Fibroblast of the aortic adventitia (primary cell): ENCODE measurements around the gene MYO9B. TPM values are rescaled to one million over a fixed set of nuclear protein-coding genes. Genes with fewer than 3 reads are reported as not detected.

Source experiments
- DNase-seq: peaks from one replicate; pipeline ENCODE4 v3.0.0-alpha.2; 2010; ENCODE audit warnings: low read depth
- H3K4me3 ChIP-seq: 2 replicates; pipeline ENCODE4 v1.5.1; 2011; ENCODE audit warnings: low read depth, mild to moderate bottlenecking, control low read depth, low read length, moderate library complexity
- total RNA-seq: library from RNA; depleted of rRNA; stranded (reverse); fragments of >200 nt; gene quantifications from 2 replicates; pipeline ENCODE4 v1.2.3, GENCODE V29; 2012; ENCODE audit warnings: low replicate concordance
- TF ChIP-seq, protein P1 (sequence below): IDR thresholded peaks from 2 replicates; pipeline ENCODE4 v1.5.1; 2011; ENCODE audit warnings: mild to moderate bottlenecking, low read length, control low read depth, inconsistent platforms; ENCODE audit not compliant: insufficient read depth

Gene MYO9B
- total RNA-seq, 1 donor: 103 TPM

DNA sequence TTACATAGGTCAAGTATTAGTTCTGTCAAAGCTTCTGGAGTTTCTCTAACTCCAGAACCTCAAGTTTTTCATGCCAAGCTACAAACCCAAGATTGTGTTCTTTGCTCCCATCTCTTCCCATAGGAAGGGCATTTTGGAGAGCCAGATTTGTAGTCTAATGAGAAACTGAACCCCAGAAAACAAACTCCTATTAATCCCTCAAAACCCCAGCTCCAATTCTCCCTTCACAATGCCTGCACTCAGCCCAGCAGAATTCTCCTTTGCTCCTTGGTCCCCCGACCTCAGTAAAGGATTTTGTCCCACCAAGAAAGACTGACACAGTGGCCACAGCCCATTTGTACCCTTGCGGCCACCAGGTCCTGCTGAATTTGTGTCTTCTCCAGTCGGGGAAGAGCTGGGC lies 180.6 kb downstream of the MYO9B start:
- TF ChIP-seq, protein P1, sequence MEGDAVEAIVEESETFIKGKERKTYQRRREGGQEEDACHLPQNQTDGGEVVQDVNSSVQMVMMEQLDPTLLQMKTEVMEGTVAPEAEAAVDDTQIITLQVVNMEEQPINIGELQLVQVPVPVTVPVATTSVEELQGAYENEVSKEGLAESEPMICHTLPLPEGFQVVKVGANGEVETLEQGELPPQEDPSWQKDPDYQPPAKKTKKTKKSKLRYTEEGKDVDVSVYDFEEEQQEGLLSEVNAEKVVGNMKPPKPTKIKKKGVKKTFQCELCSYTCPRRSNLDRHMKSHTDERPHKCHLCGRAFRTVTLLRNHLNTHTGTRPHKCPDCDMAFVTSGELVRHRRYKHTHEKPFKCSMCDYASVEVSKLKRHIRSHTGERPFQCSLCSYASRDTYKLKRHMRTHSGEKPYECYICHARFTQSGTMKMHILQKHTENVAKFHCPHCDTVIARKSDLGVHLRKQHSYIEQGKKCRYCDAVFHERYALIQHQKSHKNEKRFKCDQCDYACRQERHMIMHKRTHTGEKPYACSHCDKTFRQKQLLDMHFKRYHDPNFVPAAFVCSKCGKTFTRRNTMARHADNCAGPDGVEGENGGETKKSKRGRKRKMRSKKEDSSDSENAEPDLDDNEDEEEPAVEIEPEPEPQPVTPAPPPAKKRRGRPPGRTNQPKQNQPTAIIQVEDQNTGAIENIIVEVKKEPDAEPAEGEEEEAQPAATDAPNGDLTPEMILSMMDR: no peak
- H3K4me3 ChIP-seq: no peak overlapping the region
- no peak for DNase-seq

DNA sequence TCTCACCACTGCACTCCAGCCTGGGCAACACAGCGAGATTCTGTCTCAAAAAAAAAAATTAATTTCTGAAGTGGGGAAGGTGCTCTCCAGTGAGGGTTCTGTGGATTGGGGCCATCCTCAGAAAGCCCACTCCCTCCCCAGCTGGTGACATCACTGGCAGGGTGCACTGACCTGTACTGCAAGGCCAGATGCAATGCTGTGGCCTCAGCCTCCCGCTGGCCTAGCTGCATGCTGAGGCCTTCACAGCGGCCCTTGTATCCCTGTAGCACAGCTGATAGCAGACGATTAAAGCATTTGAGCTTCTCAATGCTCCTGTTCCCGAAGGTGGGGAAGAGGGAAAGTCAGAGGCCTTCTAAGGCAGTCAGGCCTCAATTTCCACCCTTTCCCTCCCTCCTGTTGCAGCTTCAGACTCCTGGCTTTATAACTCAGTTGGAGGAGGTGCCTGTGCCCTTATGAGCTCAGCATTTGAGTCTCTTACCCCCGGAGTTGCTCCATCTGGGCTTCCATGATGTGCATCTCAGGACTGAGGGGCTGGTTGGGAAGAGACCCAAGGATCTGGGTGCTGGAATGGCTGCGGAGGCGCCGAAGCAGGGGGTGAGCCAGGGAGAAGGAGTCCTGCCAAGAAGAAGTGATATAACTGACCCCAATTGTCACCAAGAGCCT lies 183.7 kb downstream of the MYO9B start:
- TF ChIP-seq, protein P1: no peak
- no peak for DNase-seq

GRCh38 chr19:17259934-17260333 lies 184.4 kb downstream of the MYO9B start:
- H3K4me3 ChIP-seq: no peak overlapping the region
- DNase-seq: no peak
- TF ChIP-seq, protein P1: no peak

More for the DNA sequence above, 183.7 kb downstream of the MYO9B start:
- no peak overlapping the region for H3K4me3 ChIP-seq

GRCh38 chr19:17260842-17261325 lies 185.3 kb downstream of the MYO9B start:
- DNase-seq: peak; percentile 75
- no peak overlapping the region for H3K4me3 ChIP-seq
- TF ChIP-seq, protein P1: peak; percentile 92

DNA sequence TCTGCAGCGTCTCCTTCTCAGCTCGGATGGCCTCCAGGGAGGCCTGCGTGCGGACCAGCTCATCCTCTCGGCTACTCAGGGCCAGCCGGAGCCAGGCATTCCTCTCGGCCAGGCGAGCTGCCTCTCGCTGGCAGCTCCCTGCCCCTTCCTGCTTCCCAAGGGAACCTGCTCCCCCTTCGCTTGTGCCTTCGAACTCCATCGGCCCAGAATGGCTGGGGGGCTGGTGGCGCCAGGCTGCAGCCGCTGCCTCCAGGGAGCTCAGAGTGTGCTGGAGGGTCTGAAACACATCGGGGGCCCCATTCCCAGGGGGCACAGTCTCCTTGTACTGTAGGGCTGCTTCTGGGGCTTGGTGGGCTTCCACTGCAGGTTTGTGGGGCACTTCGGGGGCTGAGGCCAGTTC lies 187.0 kb downstream of the MYO9B start:
- DNase-seq: no peak
- TF ChIP-seq, protein P1: no peak

More for the DNA sequence above, 187.0 kb downstream of the MYO9B start:
- H3K4me3 ChIP-seq: no peak overlapping the region

Other genes starting within 250 kb of the MYO9B start
- 19.1 and 19.9 TPM in 2 replicates for gene SIN3B, start 246.4 kb upstream of the MYO9B start, total RNA-seq
- gene F2RL3, start 186.8 kb upstream of the MYO9B start, total RNA-seq: not detected in 2 replicates
- gene CPAMD8, start 49.0 kb upstream of the MYO9B start, total RNA-seq: 0.18 and 2.5 TPM in 2 replicates
- 0.33 and 5.2 TPM in 2 replicates for gene HAUS8, start 325 bp upstream of the MYO9B start, total RNA-seq
- 23.8 and 27.8 TPM in 2 replicates for gene USE1, start 139.6 kb downstream of the MYO9B start, total RNA-seq
- 3.9 and 19.7 TPM in 2 replicates for gene OCEL1, start 150.4 kb downstream of the MYO9B start, total RNA-seq
- 23.7 and 27.9 TPM in 2 replicates for gene NR2F6, start 170.1 kb downstream of the MYO9B start, total RNA-seq
- gene USHBP1, start 189.0 kb downstream of the MYO9B start, total RNA-seq: not detected in 2 replicates
- gene BABAM1, start 191.7 kb downstream of the MYO9B start, total RNA-seq: 59.3 and 72.1 TPM in 2 replicates
- 0.09 and 0.41 TPM in 2 replicates for gene ANKLE1, start 206.1 kb downstream of the MYO9B start, total RNA-seq
- gene ABHD8, start 227.6 kb downstream of the MYO9B start, total RNA-seq: 12.5 and 13.3 TPM in 2 replicates
- 22.7 and 34.3 TPM in 2 replicates for gene MRPL34, start 230.1 kb downstream of the MYO9B start, total RNA-seq
- 2.9 and 20.2 TPM in 2 replicates for gene DDA1, start 233.8 kb downstream of the MYO9B start, total RNA-seq